Neural progenitor cell (in vitro differentiated cells): ENCODE measurements around the gene TMEM53.

Experiments used
- EZH2 ChIP-seq: fragments of 200-600 bp; sonication (generic); IDR thresholded peaks from 2 replicates; pipeline ENCODE4 v1.6.1; 2017; ENCODE audit warnings: antibody characterized with exemption, mild to moderate bottlenecking, moderate library complexity
- EZH2phosphoT487 ChIP-seq: fragments of 200-600 bp; sonication (generic); IDR thresholded peaks from 2 replicates; pipeline ENCODE4 v1.6.1; 2017; ENCODE audit warnings: antibody characterized with exemption
- TF ChIP-seq, protein P1 (sequence below): fragments of 200-600 bp; sonication (generic); IDR thresholded peaks from 2 replicates; pipeline ENCODE4 v1.5.1; 2017; ENCODE audit warnings: antibody characterized with exemption, mild to moderate bottlenecking

DNA sequence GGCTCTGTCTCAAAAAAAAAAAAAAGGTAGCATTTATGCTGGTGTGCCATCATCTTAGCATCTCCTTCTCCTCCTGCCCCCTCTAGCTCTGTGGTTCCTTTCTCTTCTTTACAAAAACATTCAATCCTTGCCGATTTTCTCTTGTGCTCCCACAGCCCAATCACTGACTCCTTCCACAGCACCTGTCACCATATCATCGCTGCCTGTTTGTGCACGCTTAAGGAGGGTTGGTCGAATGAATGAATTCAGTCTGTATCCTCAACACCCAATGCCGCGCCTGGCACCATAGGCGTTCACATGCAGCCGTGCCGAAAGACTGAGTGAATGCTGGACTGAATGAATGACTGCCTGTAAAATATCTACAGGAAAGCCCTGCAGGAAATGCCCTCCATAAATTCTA, 48.8 kb upstream of the TMEM53 start:
- TF ChIP-seq, protein P1, sequence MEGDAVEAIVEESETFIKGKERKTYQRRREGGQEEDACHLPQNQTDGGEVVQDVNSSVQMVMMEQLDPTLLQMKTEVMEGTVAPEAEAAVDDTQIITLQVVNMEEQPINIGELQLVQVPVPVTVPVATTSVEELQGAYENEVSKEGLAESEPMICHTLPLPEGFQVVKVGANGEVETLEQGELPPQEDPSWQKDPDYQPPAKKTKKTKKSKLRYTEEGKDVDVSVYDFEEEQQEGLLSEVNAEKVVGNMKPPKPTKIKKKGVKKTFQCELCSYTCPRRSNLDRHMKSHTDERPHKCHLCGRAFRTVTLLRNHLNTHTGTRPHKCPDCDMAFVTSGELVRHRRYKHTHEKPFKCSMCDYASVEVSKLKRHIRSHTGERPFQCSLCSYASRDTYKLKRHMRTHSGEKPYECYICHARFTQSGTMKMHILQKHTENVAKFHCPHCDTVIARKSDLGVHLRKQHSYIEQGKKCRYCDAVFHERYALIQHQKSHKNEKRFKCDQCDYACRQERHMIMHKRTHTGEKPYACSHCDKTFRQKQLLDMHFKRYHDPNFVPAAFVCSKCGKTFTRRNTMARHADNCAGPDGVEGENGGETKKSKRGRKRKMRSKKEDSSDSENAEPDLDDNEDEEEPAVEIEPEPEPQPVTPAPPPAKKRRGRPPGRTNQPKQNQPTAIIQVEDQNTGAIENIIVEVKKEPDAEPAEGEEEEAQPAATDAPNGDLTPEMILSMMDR, result no peak
- TF ChIP-seq EZH2 (no peak), EZH2phosphoT487 (no peak)
